ENCODE results near the gene MCF2L2.

MCF2L2 gene

DNA sequence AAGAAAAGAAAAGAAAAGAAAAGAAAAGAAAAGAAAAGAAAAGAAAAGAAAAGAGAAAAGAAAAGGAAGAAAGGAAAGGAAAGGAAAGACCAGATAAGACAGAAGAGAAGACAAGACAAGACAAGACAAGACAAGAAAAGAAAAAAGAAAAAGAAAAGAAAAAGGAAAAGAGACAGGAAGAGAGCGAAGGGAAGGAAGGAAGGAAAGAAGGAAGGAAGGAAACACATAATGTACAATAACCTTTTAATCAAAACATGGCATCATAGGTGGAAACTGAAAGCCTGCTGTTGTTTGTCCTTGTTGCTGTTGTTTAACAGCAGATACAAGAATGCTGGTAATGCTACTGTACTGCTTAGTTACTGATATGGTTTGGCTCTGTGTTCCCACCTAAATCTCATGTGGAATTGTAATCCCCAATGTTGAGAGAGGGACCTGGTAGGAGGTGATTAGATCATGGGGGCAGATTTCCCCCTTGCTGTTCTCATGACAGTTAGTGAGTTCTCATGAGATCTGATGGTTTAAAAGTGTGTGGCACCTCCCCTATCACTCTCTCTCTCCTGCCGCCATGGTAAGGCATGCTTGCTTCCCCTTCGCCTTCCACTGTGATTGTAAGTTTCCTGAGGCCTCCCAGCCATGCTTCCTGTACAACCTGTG, 67.3 kb downstream of the MCF2L2 start:
- DNase-seq = no peak

- no peak for DNase-seq
Measured at GRCh38 chr3:183359036-183359435, 69.4 kb downstream of the MCF2L2 start.

DNA sequence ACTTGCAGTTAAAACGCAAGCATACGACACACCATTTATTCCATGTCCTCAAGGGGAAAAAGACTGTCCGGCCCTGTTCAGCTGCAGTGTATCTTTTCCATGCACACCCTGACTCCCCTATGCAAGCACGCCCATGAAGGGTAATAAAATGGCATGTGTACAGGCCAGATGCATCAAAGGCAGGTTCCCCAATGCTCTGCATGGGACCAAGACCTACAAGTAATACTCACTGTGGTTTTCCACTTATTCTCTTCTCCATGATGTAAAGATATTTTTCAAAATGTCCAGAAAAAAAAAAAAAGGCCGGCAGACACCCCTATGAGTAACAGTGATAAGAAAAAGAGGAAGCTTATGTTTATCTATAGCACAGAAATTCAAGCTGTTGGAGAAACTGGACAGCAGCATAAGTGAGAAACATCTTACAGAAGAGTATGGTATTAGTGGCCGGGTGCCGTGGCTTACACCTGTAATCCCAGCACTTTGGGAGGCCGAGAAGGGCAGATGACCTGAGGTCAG, 70.8 kb downstream of the MCF2L2 start:
- DNase-seq = no peak

DNA sequence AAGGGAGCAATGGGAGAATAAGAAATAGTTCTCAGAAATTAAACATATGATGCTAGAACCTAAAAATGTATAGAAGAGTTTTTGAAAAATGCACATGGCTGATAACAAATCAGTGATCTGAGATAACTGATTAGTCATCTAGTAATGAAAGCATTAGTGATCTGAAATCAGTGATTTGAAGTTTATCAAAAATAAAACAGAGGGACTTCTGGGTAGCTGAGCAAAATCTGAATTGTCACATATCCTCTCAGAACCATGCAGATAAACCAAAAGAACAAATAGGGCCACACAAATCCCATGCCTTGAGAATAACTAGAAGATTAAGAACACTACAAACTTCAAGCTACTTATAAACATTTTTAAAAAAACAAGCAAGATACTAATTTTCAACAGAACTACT, 71.5 kb downstream of the MCF2L2 start:
- no peak for DNase-seq

DNA sequence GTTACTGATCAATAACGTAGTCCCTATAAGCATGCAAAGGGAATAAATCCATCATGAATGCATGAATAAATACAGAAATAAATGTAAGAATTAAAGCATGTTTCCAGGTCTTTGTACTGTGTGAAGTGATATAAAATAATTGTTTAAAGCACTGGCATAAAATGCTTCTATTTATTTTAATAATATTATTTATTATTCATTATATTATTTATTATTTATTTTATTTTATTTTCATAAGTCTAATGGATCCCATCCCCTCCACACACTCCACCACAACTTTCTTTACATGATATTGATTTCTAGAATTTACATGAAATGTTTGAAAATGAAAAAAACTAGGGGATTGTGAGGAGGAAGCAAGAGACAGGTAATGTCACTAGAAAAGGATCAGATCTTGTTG, 73.5 kb downstream of the MCF2L2 start:
- DNase-seq = no peak

DNA sequence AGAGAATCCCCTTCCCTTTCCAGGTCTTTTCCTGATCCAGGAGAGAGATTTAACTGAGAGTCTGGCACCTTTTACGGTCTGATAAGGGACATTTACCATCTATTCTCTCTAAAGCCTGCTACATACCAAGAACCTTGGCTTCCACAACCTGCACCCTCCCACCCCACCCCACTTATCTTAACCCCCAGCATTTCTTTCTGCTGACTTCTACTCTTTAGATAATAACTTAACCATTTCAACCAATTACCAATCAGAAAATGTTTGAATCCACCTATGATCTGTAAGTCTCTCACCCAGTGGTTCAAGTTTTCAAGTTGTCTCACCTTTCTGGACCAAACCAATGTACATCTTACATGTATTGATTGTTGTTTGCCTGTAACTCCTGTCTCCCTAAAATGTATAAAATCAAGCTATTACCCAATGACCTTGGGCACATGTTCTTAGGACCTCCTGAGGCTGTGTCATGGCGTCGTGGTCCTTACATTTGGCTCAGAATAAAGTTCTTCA, 74.0 kb downstream of the MCF2L2 start:
- no peak for DNase-seq

GRCh38 chr3:183353421-183353820, 75.0 kb downstream of the MCF2L2 start:
- no peak for DNase-seq

DNA sequence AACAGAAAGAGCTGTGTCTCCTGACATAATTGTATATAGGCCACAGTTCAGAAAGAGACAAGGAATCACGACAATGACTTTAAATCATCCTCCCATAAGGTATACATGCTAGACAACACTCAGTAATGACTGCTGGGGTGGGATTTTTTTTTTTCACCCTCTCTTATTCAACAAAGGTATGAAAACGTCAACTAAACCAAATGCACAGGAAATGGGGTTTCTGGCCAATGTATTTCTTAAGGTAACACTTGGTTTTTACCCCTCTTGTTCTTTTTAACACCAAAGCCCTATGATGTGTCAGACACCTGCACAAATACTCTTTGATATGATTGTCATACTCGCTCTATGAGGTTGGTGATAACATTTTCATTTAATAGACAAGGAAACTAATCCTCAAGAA, 78.3 kb downstream of the MCF2L2 start:
- peak; percentile 41 for DNase-seq

DNA sequence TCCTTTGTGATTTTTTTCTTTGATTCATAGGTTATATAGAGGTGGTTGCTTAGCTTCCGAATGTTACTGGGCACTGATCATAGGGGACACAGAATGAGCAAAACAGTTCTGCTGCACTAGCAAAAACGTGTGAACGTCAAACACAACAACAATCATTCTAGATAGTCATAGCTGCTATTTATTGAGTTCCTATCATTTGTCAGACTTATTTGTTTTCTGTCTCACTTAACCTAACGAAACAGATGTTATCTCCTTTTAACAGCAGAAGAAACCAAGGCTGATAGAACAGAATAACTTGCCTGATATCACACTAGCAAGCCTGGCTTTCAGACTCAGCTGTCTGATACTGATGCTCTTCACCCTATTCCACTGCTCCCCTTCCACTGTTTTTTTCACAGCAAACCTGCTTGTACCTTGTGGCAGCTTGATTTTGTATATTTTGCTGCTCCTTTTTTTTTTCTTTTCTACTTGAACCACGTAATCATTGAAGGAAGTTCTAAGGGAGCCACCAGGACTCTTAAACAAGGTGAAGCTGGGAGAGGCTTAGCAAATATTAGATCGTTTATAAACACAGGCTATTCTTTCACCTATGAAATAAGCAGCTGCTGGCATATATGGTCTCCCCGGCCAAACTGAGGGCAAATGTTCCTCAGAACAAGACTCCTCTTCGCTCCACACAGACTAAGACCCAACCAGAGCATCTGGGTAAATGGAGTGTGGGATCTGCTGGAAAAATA, 78.8 kb downstream of the MCF2L2 start:
- peak; percentile 6 for DNase-seq

DNA sequence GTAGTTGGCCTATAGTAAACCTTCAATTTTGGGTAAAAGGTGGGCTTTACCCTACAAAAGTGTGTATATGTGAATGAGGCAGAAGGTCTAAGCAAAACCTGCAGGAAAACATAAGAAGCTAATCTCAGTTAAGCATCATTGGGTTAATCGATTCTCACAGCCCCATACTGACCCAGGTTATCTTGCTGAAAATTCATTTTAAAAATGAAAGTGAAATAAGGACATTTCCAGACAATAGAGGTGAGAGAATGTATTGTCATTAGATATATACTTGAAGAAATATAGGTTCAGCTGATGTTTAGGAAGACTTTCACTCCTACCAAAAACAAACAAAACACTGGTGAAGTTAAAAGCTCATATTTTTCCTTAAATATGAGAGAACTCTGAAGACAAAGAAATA, 85.6 kb downstream of the MCF2L2 start:
- no peak for DNase-seq

GRCh38 chr3:183341545-183342288, 86.7 kb downstream of the MCF2L2 start:
- DNase-seq = no peak

GRCh38 chr3:183340222-183340621, 88.2 kb downstream of the MCF2L2 start:
- DNase-seq = no peak

- DNase-seq = no peak
Measured at GRCh38 chr3:183339461-183340086, 88.8 kb downstream of the MCF2L2 start.

DNA sequence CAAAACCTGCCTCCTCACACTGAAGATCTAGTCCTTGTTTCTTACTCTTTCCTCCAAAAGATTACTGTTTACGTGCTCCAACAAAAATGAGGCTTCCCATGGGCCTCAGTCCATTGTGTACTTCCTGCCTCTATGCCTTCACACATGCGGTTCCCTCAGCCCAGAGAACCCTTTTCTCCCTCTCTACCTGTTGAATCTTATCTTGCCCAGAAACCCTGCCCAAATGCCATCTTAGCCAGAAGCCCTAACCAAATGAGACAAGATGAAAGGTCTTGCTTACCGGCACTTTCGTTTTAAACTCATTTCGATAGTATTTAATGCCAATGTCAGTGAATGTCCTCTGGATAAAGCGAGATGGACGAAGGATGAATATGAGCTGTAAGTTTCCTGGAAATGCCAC, 89.9 kb downstream of the MCF2L2 start:
- DNase-seq = no peak

DNA sequence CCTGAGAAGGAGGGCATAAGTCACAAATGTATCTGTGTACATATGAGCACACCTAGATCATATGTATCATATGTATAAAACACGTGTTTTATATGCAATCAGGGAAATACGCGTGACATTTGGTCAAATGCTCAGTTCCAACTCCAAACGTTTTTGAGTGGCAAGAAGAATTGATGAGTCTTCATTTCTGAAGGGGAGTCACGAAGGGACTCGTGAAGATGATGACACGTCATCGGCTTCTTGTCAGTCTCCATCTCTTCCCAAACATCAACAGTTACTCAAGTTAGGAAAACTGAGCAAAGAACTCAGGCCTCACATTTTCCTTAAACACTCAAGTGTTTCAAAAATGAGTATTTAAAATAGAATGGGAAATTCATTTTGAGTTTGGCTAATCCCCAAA, 95.9 kb downstream of the MCF2L2 start:
- DNase-seq = no peak

GRCh38 chr3:183331498-183331897, 96.9 kb downstream of the MCF2L2 start:
- DNase-seq = no peak

DNA sequence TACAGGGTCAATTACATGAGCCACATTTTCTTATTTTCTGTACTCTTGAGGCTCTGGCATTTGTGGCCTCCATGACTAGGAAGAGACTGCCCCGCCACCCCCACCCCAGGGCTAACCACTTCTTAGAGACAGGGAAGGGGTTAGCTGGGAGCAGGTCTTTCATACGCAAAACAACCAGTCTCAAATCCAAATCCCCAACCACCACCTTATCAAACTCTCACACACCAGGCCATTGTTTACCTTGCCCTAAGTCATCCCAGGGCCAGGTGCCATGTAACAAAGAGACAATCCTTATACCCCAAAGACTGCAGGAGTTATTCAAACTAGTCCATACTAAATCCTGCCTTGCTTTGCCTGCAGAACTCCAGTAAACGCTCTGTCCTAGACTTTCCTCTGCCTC, 97.5 kb downstream of the MCF2L2 start:
- no peak for DNase-seq

DNA sequence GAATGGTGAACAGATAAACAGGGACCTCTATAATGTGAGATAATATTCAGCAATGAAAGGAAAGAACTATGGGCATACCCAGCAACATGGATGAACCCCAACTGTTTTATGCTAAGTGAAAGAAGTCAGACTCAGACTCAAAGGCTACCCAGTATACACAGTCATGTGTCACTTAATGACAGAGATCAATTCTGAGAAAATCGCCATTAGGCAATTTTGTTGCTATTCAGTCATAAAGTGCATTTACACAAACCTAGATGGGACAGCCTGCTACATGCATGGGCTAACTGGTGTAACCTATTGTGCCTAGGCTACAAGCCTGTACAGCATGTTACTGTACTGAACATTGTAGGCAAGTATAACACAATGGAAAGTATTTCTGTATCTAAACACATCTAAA, 98.9 kb downstream of the MCF2L2 start:
- no peak for DNase-seq

- DNase-seq = no peak
Measured at GRCh38 chr3:183328823-183329222, 99.6 kb downstream of the MCF2L2 start.

GRCh38 chr3:183328164-183328563, 100.3 kb downstream of the MCF2L2 start:
- DNase-seq = no peak

GRCh38 chr3:183327343-183327742, 101.1 kb downstream of the MCF2L2 start:
- DNase-seq = no peak

DNA sequence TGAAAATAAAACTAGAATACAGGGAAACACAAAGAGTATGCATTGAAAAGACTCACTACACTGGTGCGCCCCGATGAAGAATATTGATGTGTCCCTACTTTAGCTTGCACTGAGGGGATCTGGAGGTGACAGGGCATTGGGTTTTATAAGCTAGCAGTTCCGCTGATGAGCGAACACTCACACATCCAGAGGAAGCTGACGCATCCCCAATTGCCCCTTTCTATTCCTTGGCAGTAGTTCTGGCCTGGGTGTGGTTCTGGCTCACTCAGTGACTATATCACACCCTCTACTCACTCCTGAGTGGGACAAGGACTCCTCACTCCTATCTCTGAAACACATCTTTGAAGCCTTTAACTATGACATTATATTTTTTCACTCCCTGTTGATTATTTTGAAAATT, 104.3 kb downstream of the MCF2L2 start:
- no peak for DNase-seq

GRCh38 chr3:183319371-183319770, 109.0 kb downstream of the MCF2L2 start:
- no peak for DNase-seq

Measured in CD4-positive, alpha-beta T cell treated with Interleukin-10 for 1 hour (primary cell).